B cell (primary cell): Measurements from ENCODE around the gene PRR9. TPM values are rescaled to one million over a fixed set of nuclear protein-coding genes. Genes with fewer than 3 reads are reported as not detected.

Experiments used
- ATAC-seq: fragments of 200-7000 bp; cut with Tn5 transposase; one replicate; pipeline ENCODE4 v1.10.0; 2021; ENCODE audit warnings: low read depth, mild to moderate bottlenecking, moderate number of reproducible peaks, moderate library complexity
- CTCF ChIA-PET: fragments of 350-600 bp; sonication (Branson Sonifier 250); formaldehyde crosslinking; loops from one replicate; lab custom pipeline; 2021; ENCODE audit warnings: antibody characterized with exemption, inconsistent platforms; lab: Charles Lee
- POLR2A ChIA-PET: fragments of 350-600 bp; sonication (Branson Sonifier 250); formaldehyde crosslinking; loops from one replicate; lab custom pipeline; 2021; ENCODE audit warnings: antibody characterized with exemption; lab: Charles Lee
- DNase-seq: peaks from one replicate; pipeline ENCODE4 v3.0.0; 2013
- H2AFZ ChIP-seq: 2 replicates; pipeline ENCODE4 v1.6.1; 2012; ENCODE audit warnings: mild to moderate bottlenecking, low read depth, low read length; ENCODE audit not compliant: insufficient read depth, poor library complexity, severe bottlenecking
- H3K27ac ChIP-seq, 2 donors: 1 replicate in 1 of 2; 2 replicates in 1 of 2; pipeline ENCODE4 v1.5.1; 2012 to 2013; ENCODE audit warnings: low read length in 2 of 2, mild to moderate bottlenecking in 2 of 2, moderate library complexity in 1 of 2
- H3K27me3 ChIP-seq, 4 experiments: fragments of 200-600 bp in 1 of 4; sonication (generic) in 1 of 4; replicated peaks in 1 of 4; 1 replicate in 2 of 4; 2 replicates in 2 of 4; pipeline versions ENCODE4 v1.6.1 to v1.7.0; 2013 to 2016; ENCODE audit warnings: low read length in 3 of 4, mild to moderate bottlenecking in 2 of 4, mixed read lengths in 1 of 4, moderate library complexity in 1 of 4; ENCODE audit not compliant: insufficient read depth in 4 of 4, control insufficient read depth in 3 of 4; ENCODE audit errors: control extremely low read depth in 1 of 4
- H3K36me3 ChIP-seq, 2 experiments: replicated peaks in 1 of 2; 1 replicate in 1 of 2; 2 replicates in 1 of 2; pipeline versions ENCODE4 v1.6.1 to v1.7.1; 2013; ENCODE audit warnings: low read length in 1 of 2; ENCODE audit not compliant: insufficient read depth in 2 of 2, control insufficient read depth in 1 of 2; ENCODE audit errors: control extremely low read depth in 1 of 2, extremely low read depth in 1 of 2
- H3K4me1 ChIP-seq, 2 donors: fragments of 200-600 bp in 1 of 2; sonication (generic) in 1 of 2; 1 replicate in 1 of 2; 2 replicates in 1 of 2; pipeline versions ENCODE4 v1.5.1 to v1.6.1; 2013 to 2017; ENCODE audit warnings: low read length in 2 of 2; ENCODE audit not compliant: control insufficient read depth in 2 of 2, insufficient read depth in 2 of 2
- H3K4me2 ChIP-seq: replicated peaks from 2 replicates; pipeline ENCODE3; 2012; ENCODE audit warnings: mild to moderate bottlenecking, low read depth, low read length; ENCODE audit not compliant: poor library complexity, severe bottlenecking
- H3K4me3 ChIP-seq, 5 experiments: fragments of 200-600 bp in 1 of 5; sonication (generic) in 1 of 5; 1 replicate in 3 of 5; 2 replicates in 2 of 5; pipeline versions ENCODE4 v1.5.1 to v1.7.0; 2011 to 2016; ENCODE audit warnings: low read length in 4 of 5, mild to moderate bottlenecking in 4 of 5, low read depth in 2 of 5, control low read depth in 1 of 5, moderate library complexity in 1 of 5; ENCODE audit not compliant: insufficient read depth in 1 of 5; ENCODE audit errors: control extremely low read depth in 1 of 5, extremely low read depth in 1 of 5
- H3K79me2 ChIP-seq: fragments of 200-600 bp; sonication (generic); one replicate; pipeline ENCODE4 v1.6.0; 2016; ENCODE audit warnings: low read length; ENCODE audit not compliant: control insufficient read depth, insufficient read depth
- H3K9ac ChIP-seq: fragments of 200-600 bp; sonication (generic); 2 replicates; pipeline ENCODE4 v1.6.1; 2017; ENCODE audit warnings: mild to moderate bottlenecking, low read length, moderate library complexity
- H3K9me3 ChIP-seq, 3 donors: one replicate each; pipeline versions ENCODE4 v1.6.1 to v1.7.1; 2013; ENCODE audit warnings: low read length in 2 of 3; ENCODE audit not compliant: control insufficient read depth in 2 of 3, insufficient read depth in 1 of 3; ENCODE audit errors: control extremely low read depth in 1 of 3
- H4K20me1 ChIP-seq: 2 replicates; pipeline ENCODE4 v1.6.0; 2012; ENCODE audit warnings: mild to moderate bottlenecking, low read length; ENCODE audit not compliant: insufficient read depth, control insufficient read depth, poor library complexity, severe bottlenecking
- H3K27ac Mint-ChIP-seq: one replicate; pipeline ENCODE4 v1.8.0; 2021; ENCODE audit warnings: mixed read lengths
- H3K27me3 Mint-ChIP-seq: one replicate; pipeline ENCODE4 v1.8.0; 2021; ENCODE audit warnings: mixed read lengths
- H3K4me1 Mint-ChIP-seq: one replicate; pipeline ENCODE4 v1.8.0; 2021; ENCODE audit warnings: mixed read lengths
- H3K4me3 Mint-ChIP-seq: one replicate; pipeline ENCODE4 v1.8.0; 2021; ENCODE audit warnings: mixed read lengths
- H3K9me3 Mint-ChIP-seq: one replicate; pipeline ENCODE4 v1.8.0; 2022; ENCODE audit warnings: mixed read lengths; ENCODE audit not compliant: insufficient read depth
- EZH2 ChIP-seq: IDR thresholded peaks from 2 replicates; pipeline ENCODE4 v1.6.1; 2012; ENCODE audit warnings: borderline replicate concordance, low read depth, mild to moderate bottlenecking, moderate library complexity, low read length; ENCODE audit not compliant: insufficient read depth, poor library complexity, severe bottlenecking
- WGBS: methylation state at CpG from one replicate; pipeline ENCODE4 v1.1.5; 2013; ENCODE audit warnings: missing lambda C conversion rate; ENCODE audit not compliant: insufficient coverage; 5-methylcytosine and 5-hydroxymethylcytosine counted together
- intact Hi-C: fragments of 100-400 bp; cut with micrococcal nuclease; formaldehyde crosslinking; loops from one replicate; pipeline ENCODE4 v1.10.0; 2022
- polyA plus RNA-seq: library from polyadenylated mRNA; depleted of rRNA; stranded (reverse); fragments of >200 nt; gene quantifications from 2 replicates; pipeline ENCODE4 v1.2.3, GENCODE V29; 2012
- total RNA-seq, 2 donors: library from RNA; stranded (reverse); fragments of 120-200 nt in 1 of 2; gene quantifications; 1 replicate in 1 of 2; 2 replicates in 1 of 2; pipeline versions ENCODE4 v1.2.3 to v1.2.4, GENCODE V29; 2013 to 2022
- TF ChIP-seq, protein P1 (sequence below): fragments of 200-600 bp; IDR thresholded peaks from one replicate; pipeline ENCODE4 v1.8.0; 2022; ENCODE audit warnings: antibody characterized with exemption, mild to moderate bottlenecking

The PRR9 gene
- total and polyA plus RNA-seq, 2 donors (not counting 1 experiment from before 2014, with no cell fraction given), result not detected

DNA sequence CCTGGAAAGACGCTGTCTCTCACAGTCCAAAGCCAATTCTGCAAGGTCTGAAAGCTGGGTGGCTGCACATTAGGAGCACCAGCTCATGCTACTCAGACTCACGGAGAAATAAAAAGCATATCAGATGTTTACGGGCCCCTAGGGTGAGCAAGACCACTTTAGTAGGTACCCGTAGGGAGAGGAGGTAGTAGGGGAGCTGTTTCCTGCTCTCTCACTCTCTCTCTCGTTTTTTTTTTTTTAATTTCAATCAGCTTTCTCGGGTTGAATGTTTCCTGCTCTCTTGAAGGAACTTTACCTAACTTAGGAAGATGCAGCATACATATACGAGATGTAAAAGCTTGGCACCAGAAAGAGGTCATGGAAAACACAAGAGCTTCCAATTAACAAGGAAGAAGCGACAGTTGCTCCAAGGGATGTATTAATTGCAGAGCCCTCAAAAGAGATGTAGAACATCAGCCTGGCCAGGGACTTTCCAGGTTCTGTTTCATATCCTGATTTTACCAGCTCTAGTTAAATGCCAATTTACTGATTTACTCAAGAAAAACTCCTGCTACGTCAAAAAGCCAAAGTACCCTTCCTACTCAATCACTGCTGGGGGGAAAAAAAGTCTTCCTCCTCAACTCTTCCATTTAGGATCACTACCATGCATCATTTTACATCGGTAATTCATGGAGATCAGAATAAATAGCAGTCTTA lies 45.2 kb downstream of the PRR9 start:
- peak overlapping the region; percentile 59 for H3K27ac Mint-ChIP-seq
- Histone ChIP-seq H3K79me2 (no peaks in the 10 kb centered on the region), H2AFZ (no peak overlapping the region), H3K9me3 (no peaks in the 10 kb centered on the region), H3K27me3 (peaks cover 0 to 27% (median 12%) of the 10 kb centered on the region in 4 experiments), H3K27ac (no peak overlapping the region), H3K4me1 (peaks cover 26% of the 10 kb centered on the region in 2 donors), H3K36me3 (no peaks in the 10 kb centered on the region), H4K20me1 (no peaks in the 10 kb centered on the region), H3K9ac (peak overlapping the region; percentile 74), H3K4me3 (peak overlapping the region in 2 of 5 experiments; percentile 56 to 72), H3K4me2 (peak overlapping the region; percentile 92)
- WGBS, result 29% methylated on average over 6 of the region's 10 CpGs
- peak; percentile 74 for DNase-seq
- intact Hi-C loops, result no loop called here
- POLR2A ChIA-PET, result interaction anchor here (0.5 kb wide), 1 partner anchor 284 kb away, joined by 3 read pairs; no protein-coding TSS in a partner anchor
- TF ChIP-seq, protein P1, sequence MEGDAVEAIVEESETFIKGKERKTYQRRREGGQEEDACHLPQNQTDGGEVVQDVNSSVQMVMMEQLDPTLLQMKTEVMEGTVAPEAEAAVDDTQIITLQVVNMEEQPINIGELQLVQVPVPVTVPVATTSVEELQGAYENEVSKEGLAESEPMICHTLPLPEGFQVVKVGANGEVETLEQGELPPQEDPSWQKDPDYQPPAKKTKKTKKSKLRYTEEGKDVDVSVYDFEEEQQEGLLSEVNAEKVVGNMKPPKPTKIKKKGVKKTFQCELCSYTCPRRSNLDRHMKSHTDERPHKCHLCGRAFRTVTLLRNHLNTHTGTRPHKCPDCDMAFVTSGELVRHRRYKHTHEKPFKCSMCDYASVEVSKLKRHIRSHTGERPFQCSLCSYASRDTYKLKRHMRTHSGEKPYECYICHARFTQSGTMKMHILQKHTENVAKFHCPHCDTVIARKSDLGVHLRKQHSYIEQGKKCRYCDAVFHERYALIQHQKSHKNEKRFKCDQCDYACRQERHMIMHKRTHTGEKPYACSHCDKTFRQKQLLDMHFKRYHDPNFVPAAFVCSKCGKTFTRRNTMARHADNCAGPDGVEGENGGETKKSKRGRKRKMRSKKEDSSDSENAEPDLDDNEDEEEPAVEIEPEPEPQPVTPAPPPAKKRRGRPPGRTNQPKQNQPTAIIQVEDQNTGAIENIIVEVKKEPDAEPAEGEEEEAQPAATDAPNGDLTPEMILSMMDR, result no peak
- TF ChIP-seq EZH2, result no peak
- peaks cover 44% of the 10 kb centered on the region for H3K27me3 Mint-ChIP-seq
- no peaks in the 10 kb centered on the region for H3K9me3 Mint-ChIP-seq
- peak overlapping the region; percentile 80 for H3K4me3 Mint-ChIP-seq
- CTCF ChIA-PET, result interaction anchor here (1.0 to 1.7 kb wide), 5 partner anchors 11 to 393 kb away, joined by 3 to 9 read pairs (median 3); no protein-coding TSS in a partner anchor
- peak; percentile 68 for ATAC-seq
- peaks cover 30% of the 10 kb centered on the region for H3K4me1 Mint-ChIP-seq

DNA sequence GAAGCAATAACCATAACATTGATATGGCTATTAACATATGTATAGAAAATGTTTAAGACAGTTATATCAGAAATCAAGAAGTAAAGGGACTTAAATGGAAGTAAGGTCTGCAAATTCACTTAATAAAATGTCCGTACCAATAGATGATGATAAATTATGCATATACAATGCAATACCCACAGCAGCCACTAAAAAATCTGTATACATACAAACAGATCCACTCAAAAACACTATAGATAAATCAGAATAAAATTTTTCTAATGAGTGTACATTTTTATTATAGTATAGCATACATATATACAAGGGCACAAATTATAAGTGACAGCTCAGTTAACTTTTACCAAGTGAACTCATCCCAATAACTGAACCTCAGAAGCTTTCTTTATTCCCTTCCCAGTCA lies 48.1 kb downstream of the PRR9 start:
- POLR2A ChIA-PET, result no interaction called here
- Mint-ChIP-seq H3K27ac (no peak overlapping the region), H3K4me1 (peaks cover 22% of the 10 kb centered on the region), H3K27me3 (peaks cover 52% of the 10 kb centered on the region), H3K9me3 (no peaks in the 10 kb centered on the region), H3K4me3 (no peak overlapping the region)
- intact Hi-C loops, result no loop called here
- Histone ChIP-seq H3K27me3 (peaks cover 0 to 23% (median 13%) of the 10 kb centered on the region in 4 experiments), H3K4me3 (no peak overlapping the region), H3K9me3 (no peaks in the 10 kb centered on the region), H3K27ac (no peak overlapping the region), H3K4me2 (no peak overlapping the region), H2AFZ (no peak overlapping the region), H4K20me1 (no peaks in the 10 kb centered on the region), H3K4me1 (peaks cover 23% of the 10 kb centered on the region in 2 donors), H3K36me3 (no peaks in the 10 kb centered on the region), H3K79me2 (no peaks in the 10 kb centered on the region), H3K9ac (no peak overlapping the region)
- DNase-seq (no peak), ATAC-seq (no peak)
- TF ChIP-seq, protein P1, result no peak
- TF ChIP-seq EZH2, result no peak
- CTCF ChIA-PET, result no interaction called here
- no CpG with 5 or more reads among the region's 1 CpG for WGBS
